Tibial nerve (tissue), 3 donors: ENCODE results near the gene CETN1.

ENCODE experiments used
- CTCF ChIP-seq, 5 experiments: fragments of 200-600 bp in 3 of 5; fragments of 450-650 bp in 2 of 5; sonication (generic) in 3 of 5; IDR thresholded peaks; one replicate each; pipeline ENCODE4 v1.5.1; 2016 to 2019; ENCODE audit warnings: antibody characterized with exemption in 5 of 5, mild to moderate bottlenecking in 3 of 5, moderate library complexity in 2 of 5
- POLR2A ChIP-seq, 2 donors: fragments of 450-650 bp; IDR thresholded peaks; one replicate each; pipeline ENCODE4 v1.6.1; 2017; ENCODE audit warnings: antibody characterized with exemption in 2 of 2, mild to moderate bottlenecking in 2 of 2, moderate library complexity in 2 of 2

DNA sequence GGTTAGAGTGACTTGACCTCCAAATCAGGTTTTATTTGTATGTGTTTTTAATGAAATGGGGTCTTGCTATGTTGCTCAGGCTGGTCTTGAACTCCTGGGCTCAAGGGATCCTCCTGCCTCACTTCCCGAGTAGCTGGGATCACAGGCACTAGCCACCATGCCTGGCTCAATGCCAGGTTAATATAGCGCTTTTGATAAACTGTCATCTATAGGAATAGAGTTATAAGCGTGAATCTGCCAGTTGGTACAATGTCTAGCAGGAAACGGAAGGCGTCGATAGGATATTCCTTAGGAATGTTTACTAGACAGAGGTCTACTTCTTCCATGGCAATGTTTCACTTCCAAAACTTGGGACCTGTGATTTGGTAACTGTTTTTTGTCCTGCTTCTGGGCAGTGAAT is 42.1 kb downstream of the CETN1 start:
- no peak for TF ChIP-seq CTCF (IDR thresholded peaks at IDR 0.05)
- TF ChIP-seq POLR2A (IDR thresholded peaks at IDR 0.05) = no peak
